Keratinocyte (primary cell): ENCODE data around the gene MTM1.

Source experiments
- EZH2 ChIP-seq: IDR thresholded peaks from one replicate; pipeline ENCODE4 v1.6.1; 2012; ENCODE audit warnings: inconsistent platforms, mild to moderate bottlenecking, low read length, moderate library complexity
- TF ChIP-seq, protein P1 (sequence below), 3 experiments: IDR thresholded peaks in 1 of 3; conservative IDR thresholded peaks in 1 of 3; optimal IDR thresholded peaks in 1 of 3; 2 replicates in 2 of 3; 3 replicates in 1 of 3; pipeline versions ENCODE3 to v1.5.1; 2011; ENCODE audit warnings: low read length in 3 of 3, mild to moderate bottlenecking in 3 of 3, moderate library complexity in 2 of 3, control low read depth in 1 of 3, inconsistent platforms in 1 of 3; ENCODE audit not compliant: insufficient read depth in 2 of 3; ENCODE audit errors: extremely low read depth in 1 of 3

DNA sequence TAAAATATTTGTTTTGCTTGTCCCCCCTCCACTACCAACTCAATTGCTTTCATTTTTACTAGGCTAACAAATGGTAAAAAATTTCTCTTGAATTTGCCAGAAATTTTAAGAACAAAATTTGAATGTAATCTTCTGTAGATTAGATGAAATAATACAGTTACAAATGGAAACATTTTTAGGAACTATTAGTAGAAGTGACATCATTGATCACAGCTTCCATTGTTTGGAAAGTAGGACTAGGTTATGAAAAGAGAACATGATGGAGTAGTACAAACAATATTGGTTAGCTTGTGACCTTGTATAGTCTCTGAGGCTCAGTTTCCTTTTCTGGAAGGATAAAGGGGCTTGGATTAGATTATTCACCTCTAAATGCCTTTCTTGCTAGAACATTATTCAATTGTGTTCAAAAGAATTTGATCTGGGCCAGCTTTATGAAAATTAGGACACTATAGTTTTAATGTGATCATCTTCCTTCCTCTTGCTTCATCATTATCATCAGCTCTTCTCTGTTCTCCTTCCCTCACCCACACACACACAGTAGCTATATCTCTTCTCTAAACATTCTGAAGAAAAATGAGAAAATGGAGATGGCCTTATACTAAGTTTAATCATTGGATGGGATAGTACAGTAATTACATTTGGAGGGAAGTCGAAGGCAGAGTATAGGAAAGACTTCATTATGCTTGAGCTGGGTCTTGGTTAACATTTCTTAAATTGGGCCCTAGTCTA lies 134.7 kb downstream of the MTM1 start:
- TF ChIP-seq, protein P1, sequence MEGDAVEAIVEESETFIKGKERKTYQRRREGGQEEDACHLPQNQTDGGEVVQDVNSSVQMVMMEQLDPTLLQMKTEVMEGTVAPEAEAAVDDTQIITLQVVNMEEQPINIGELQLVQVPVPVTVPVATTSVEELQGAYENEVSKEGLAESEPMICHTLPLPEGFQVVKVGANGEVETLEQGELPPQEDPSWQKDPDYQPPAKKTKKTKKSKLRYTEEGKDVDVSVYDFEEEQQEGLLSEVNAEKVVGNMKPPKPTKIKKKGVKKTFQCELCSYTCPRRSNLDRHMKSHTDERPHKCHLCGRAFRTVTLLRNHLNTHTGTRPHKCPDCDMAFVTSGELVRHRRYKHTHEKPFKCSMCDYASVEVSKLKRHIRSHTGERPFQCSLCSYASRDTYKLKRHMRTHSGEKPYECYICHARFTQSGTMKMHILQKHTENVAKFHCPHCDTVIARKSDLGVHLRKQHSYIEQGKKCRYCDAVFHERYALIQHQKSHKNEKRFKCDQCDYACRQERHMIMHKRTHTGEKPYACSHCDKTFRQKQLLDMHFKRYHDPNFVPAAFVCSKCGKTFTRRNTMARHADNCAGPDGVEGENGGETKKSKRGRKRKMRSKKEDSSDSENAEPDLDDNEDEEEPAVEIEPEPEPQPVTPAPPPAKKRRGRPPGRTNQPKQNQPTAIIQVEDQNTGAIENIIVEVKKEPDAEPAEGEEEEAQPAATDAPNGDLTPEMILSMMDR (optimal IDR thresholded peaks at IDR 0.05 in 1 of 3, IDR thresholded peaks at IDR 0.05 in 1 of 3, conservative IDR thresholded peaks at IDR 0.05 in 1 of 3; ENCODE audit: extremely low read depth in 1 of 3, insufficient read depth in 2 of 3, low read length in 3 of 3): no peak
- no peak for TF ChIP-seq EZH2
